Activated naive CD4-positive, alpha-beta T cell treated with anti-CD3 and anti-CD28 coated beads, Interleukin-2, amount 50 U/mL, for 72 hours (primary cell): ENCODE data around the gene STAM2. TPM values are rescaled to one million over a fixed set of nuclear protein-coding genes. Genes with fewer than 3 reads are reported as not detected.

Experiments used
- ATAC-seq, 2 donors: fragments of 150-1000 bp; cut with Tn5 transposase; 2 replicates each; pipeline ENCODE4 v1.10.0; 2021; ENCODE audit warnings: mild to moderate bottlenecking in 2 of 2, moderate library complexity in 2 of 2
- DNase-seq, 2 donors: peaks; one replicate each; pipeline ENCODE4 v3.0.0; 2021 to 2022; ENCODE audit warnings: low spot score in 2 of 2
- H3K27ac Mint-ChIP-seq, 2 donors: one replicate each; pipeline ENCODE4 v1.8.0; 2022; ENCODE audit warnings: mild to moderate bottlenecking in 2 of 2, mixed read lengths in 2 of 2
- H3K36me3 Mint-ChIP-seq, 2 donors: one replicate each; pipeline ENCODE4 v1.8.0; 2022; ENCODE audit warnings: mixed read lengths in 2 of 2
- H3K9me3 Mint-ChIP-seq, 2 donors: one replicate each; pipeline ENCODE4 v1.8.0; 2022; ENCODE audit warnings: mixed read lengths in 2 of 2
- total RNA-seq, 2 donors: library from RNA; stranded (reverse); gene quantifications; one replicate each; pipeline ENCODE4 v1.2.3, GENCODE V29; 2022

The STAM2 gene
- total RNA-seq, 2 donors from 2014 or later: 12.2 to 13.3 TPM

DNA sequence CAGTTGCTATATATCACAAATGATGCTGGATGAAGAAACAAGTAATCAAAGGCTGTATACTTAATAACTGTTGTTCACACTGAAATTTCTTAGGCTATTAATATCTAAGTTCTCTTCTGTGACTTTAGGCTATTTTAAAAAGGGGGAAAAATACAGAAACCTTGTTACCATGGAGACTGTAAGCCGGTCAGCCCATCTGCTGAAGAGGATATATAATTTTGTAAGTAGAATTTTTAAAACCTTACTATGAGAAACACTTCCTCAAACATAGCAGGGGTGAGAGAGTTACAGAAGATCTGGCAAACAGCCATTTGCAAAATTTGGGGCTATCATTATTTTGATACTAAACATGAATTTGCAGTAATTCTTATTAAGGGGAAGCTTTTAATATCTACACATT is 104.5 kb downstream of the STAM2 start:
- no peak for DNase-seq
- Mint-ChIP-seq H3K27ac (no peak overlapping the region), H3K9me3 (no peaks in the 10 kb centered on the region), H3K36me3 (no peaks in the 10 kb centered on the region)
- no peak for ATAC-seq

DNA sequence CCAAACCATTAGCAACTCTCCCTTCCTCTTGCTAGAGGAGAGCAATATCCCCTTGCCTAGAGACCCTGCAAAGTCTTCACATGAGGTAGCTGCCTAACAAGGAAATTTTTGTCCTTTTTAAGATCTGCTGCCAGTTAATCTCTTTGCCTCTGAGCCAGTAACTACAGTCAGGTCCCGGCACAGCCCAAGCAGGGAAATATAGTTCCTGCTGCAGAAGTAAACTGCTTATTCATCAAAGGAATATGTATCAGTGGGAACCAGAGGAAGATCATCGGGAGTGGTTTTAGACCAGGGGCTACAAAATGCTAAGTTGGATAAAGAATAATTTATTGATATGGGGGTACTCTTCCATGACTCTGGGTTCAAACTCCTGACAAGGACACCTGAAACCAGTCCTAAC is 107.3 kb downstream of the STAM2 start:
- H3K36me3 Mint-ChIP-seq: no peaks in the 10 kb centered on the region
- no peak for DNase-seq
- H3K27ac Mint-ChIP-seq: no peak overlapping the region
- no peaks in the 10 kb centered on the region for H3K9me3 Mint-ChIP-seq
- no peak for ATAC-seq

DNA sequence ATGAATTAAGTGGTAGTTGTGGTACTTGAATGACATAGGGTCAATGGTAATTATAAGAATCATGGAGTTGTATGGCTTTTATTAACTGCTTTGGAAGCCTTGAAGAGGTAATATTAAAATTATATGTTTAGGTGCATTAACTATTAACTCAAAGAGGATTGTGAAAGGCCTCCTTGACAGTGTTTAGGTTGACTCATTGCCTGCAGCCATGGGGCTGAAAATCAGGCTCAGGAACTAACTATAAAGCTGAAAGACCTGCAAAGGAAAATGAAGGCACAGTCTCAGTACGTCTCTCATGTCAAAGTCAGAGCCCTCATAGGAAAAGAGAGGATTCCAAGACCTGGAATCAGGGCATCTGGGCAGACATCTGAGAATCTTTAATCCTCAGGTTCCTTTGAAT is 107.7 kb downstream of the STAM2 start:
- no peak for ATAC-seq
- no peaks in the 10 kb centered on the region for H3K9me3 Mint-ChIP-seq

More for the DNA sequence above, 107.7 kb downstream of the STAM2 start:
- H3K27ac Mint-ChIP-seq: no peak overlapping the region
- no peaks in the 10 kb centered on the region for H3K36me3 Mint-ChIP-seq
- DNase-seq: no peak

Other genes starting within 250 kb of the STAM2 start
- 1 to 10 TPM in 1 of 2 donors, under 1 TPM in 1; 0.32 to 1.5 TPM for gene CACNB4, start 76.7 kb downstream of the STAM2 start, total RNA-seq
- 1 to 10 TPM in 1 of 2 donors, under 1 TPM in 1; 0.34 to 8.0 TPM for gene FMNL2, start 159.4 kb upstream of the STAM2 start, total RNA-seq